WERI-Rb-1 (cell line): Measurements from ENCODE around the gene HCN4.

Experiments used
- DNase-seq: peaks from one replicate; pipeline ENCODE4 v3.0.0-alpha.2; 2020
- H3K27ac ChIP-seq: fragments of 250-450 bp; sonication (Bioruptor Pico); 2 replicates; pipeline ENCODE4 v1.5.1; 2020; ENCODE audit warnings: mild to moderate bottlenecking, moderate library complexity
- H3K27me3 ChIP-seq: fragments of 250-450 bp; sonication (Bioruptor Pico); 2 replicates; pipeline ENCODE4 v1.5.1; 2021; ENCODE audit warnings: mild to moderate bottlenecking, low read depth, moderate library complexity; ENCODE audit not compliant: insufficient read depth, severe bottlenecking
- H3K36me3 ChIP-seq: fragments of 250-450 bp; sonication (Bioruptor Pico); 2 replicates; pipeline ENCODE4 v1.5.1; 2020; ENCODE audit warnings: mild to moderate bottlenecking, moderate library complexity
- H3K4me3 ChIP-seq: 2 replicates; pipeline ENCODE4 v1.5.1; 2011; ENCODE audit warnings: low read depth, mild to moderate bottlenecking, control low read depth, low read length
- H3K9me3 ChIP-seq: fragments of 250-450 bp; sonication (Bioruptor Pico); 2 replicates; pipeline ENCODE4 v1.5.1; 2021; ENCODE audit warnings: mild to moderate bottlenecking, moderate library complexity; ENCODE audit not compliant: severe bottlenecking
- CTCF ChIP-seq: IDR thresholded peaks from 2 replicates; pipeline ENCODE4 v1.5.1; 2011; ENCODE audit warnings: low read depth, mild to moderate bottlenecking, control low read depth, inconsistent platforms, low read length

HCN4 gene

GRCh38 chr15:73326157-73326556, 42.6 kb downstream of the HCN4 start:
- no peak for TF ChIP-seq CTCF
- Histone ChIP-seq H3K36me3 (no peaks in the 10 kb centered on the region; the same call in 1 of the 2 replicates), H3K9me3 (no peaks in the 10 kb centered on the region), H3K27me3 (no peaks in the 10 kb centered on the region), H3K4me3 (no peak overlapping the region), H3K27ac (no peak overlapping the region)
- DNase-seq = no peak

GRCh38 chr15:73325191-73325861, 43.4 kb downstream of the HCN4 start:
- DNase-seq = peak; percentile 60
- no peaks in the 10 kb centered on the region; the same call in 1 of the 2 replicates for H3K36me3 ChIP-seq
- no peak overlapping the region for H3K4me3 ChIP-seq
- no peaks in the 10 kb centered on the region for H3K9me3 ChIP-seq
- H3K27ac ChIP-seq = no peak overlapping the region
- TF ChIP-seq CTCF = peak; percentile 70
- no peaks in the 10 kb centered on the region for H3K27me3 ChIP-seq

DNA sequence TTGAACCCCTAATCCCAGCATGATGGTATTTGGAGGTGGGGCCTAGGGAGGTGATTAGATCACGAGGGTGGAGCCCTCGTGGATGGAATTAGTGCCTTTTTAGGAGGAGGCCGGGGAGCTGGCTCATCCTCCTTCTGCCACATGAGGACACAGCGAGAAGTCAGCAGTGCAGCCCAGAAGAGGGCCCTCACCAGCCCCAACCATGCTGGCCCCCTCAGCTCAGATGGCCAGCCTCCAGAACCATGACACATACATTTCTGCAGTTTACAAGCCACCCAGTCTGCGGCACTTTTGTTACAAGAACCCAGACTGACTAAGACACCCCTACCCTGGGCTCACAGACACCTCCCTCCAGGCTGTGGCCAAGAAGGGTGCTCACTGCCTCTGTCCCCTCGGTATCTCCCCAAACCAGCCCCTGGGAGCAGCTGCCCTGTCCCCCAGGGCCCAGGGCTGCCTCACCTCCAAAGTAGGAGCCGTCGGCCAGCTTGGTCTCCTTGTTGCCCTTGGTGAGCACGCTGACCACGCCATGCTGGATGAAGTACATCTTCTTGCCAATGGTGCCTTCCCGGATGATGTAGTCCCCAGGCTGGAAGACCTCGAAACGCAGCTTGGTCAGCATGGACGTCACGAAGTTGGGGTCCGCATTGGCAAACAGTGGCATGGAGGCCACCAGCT, 44.1 kb downstream of the HCN4 start:
- no peak for TF ChIP-seq CTCF
- Histone ChIP-seq H3K9me3 (no peaks in the 10 kb centered on the region), H3K36me3 (no peaks in the 10 kb centered on the region; the same call in 1 of the 2 replicates), H3K27me3 (no peaks in the 10 kb centered on the region), H3K27ac (no peak overlapping the region), H3K4me3 (no peak overlapping the region)
- DNase-seq = no peak

DNA sequence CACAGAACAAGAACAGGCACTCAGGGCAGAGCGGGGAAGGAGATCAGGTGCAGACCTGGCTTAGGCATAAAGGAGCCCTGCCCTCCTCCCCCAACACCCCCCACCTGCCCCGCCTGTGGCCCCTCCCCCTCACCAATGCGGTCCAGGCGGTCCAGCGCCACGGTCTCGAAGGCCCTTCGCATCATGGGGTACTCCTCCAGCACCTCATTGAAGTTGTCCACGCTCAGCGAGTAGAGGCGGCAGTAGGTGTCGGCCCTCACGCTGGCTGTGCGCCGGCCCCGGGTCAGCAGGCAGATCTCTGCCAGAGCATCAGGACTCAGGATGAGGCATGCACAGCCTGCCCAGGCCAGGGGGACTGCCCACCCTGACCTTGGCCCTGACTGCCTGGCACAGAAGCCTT, 44.8 kb downstream of the HCN4 start:
- no peak for TF ChIP-seq CTCF
- H3K9me3 ChIP-seq = no peaks in the 10 kb centered on the region
- H3K27me3 ChIP-seq = no peaks in the 10 kb centered on the region
- no peak overlapping the region for H3K4me3 ChIP-seq
- H3K36me3 ChIP-seq = no peaks in the 10 kb centered on the region; the same call in 1 of the 2 replicates
- no peak for DNase-seq
- H3K27ac ChIP-seq = no peak overlapping the region

- TF ChIP-seq CTCF = no peak
- H3K27me3 ChIP-seq = no peaks in the 10 kb centered on the region
These were observed 45.3 kb downstream of the HCN4 start for GRCh38 chr15:73323374-73323955.

More at GRCh38 chr15:73323374-73323955, 45.3 kb downstream of the HCN4 start:
- Histone ChIP-seq H3K27ac (no peak overlapping the region), H3K9me3 (no peaks in the 10 kb centered on the region), H3K36me3 (no peaks in the 10 kb centered on the region; the same call in 1 of the 2 replicates), H3K4me3 (no peak overlapping the region)
- no peak for DNase-seq
